ENCODE data around the gene LMO7.
A peak's percentile ranks its signal among the peaks of the same experiment; 100 is the strongest.
"Not testable (repeated sequence)": the region's sequence is repeated elsewhere in the genome, so short reads cannot be mapped to it uniquely, and the experiment has no call there.

LMO7 gene

GRCh38 chr13:75743072-75743471 lies 106.9 kb downstream of the LMO7 start:
- not testable (repeated sequence) for DNase-seq (ENCODE audit: low spot score)

- DNase-seq (ENCODE audit: low spot score): no peak
Measured at GRCh38 chr13:75744127-75744526, 108.0 kb downstream of the LMO7 start.

GRCh38 chr13:75745387-75745786 lies 109.3 kb downstream of the LMO7 start:
- no peak for DNase-seq (ENCODE audit: low spot score)

GRCh38 chr13:75748874-75749273 lies 112.7 kb downstream of the LMO7 start:
- DNase-seq (ENCODE audit: low spot score): no peak

- DNase-seq (ENCODE audit: low spot score): no peak
Measured at GRCh38 chr13:75749407-75749806, 113.3 kb downstream of the LMO7 start.

GRCh38 chr13:75751350-75751749 lies 115.2 kb downstream of the LMO7 start:
- DNase-seq (ENCODE audit: low spot score): no peak

GRCh38 chr13:75752826-75753225 lies 116.7 kb downstream of the LMO7 start:
- DNase-seq (ENCODE audit: low spot score): no peak

- DNase-seq (ENCODE audit: low spot score): no peak
Measured at GRCh38 chr13:75754936-75755335, 118.8 kb downstream of the LMO7 start.

- DNase-seq (ENCODE audit: low spot score): no peak
Measured at GRCh38 chr13:75757336-75757735, 121.2 kb downstream of the LMO7 start.

- DNase-seq (ENCODE audit: low spot score): no peak
Measured at GRCh38 chr13:75759531-75759930, 123.4 kb downstream of the LMO7 start.

GRCh38 chr13:75760131-75761021 lies 124.2 kb downstream of the LMO7 start:
- DNase-seq (ENCODE audit: low spot score): peak; percentile 32

- DNase-seq (ENCODE audit: low spot score): no peak
Measured at GRCh38 chr13:75761369-75761768, 125.2 kb downstream of the LMO7 start.

GRCh38 chr13:75762076-75762937 lies 126.2 kb downstream of the LMO7 start:
- no peak for DNase-seq (ENCODE audit: low spot score)

- no peak for DNase-seq (ENCODE audit: low spot score)
Measured at GRCh38 chr13:75762955-75763354, 126.8 kb downstream of the LMO7 start.

GRCh38 chr13:75763512-75763911 lies 127.4 kb downstream of the LMO7 start:
- DNase-seq (ENCODE audit: low spot score): no peak

- DNase-seq (ENCODE audit: low spot score): no peak
Measured at GRCh38 chr13:75764251-75764925, 128.3 kb downstream of the LMO7 start.

GRCh38 chr13:75764926-75765310 lies 128.8 kb downstream of the LMO7 start:
- no peak for DNase-seq (ENCODE audit: low spot score)

GRCh38 chr13:75766636-75767035 lies 130.5 kb downstream of the LMO7 start:
- DNase-seq (ENCODE audit: low spot score): no peak

GRCh38 chr13:75769141-75769905 lies 133.2 kb downstream of the LMO7 start:
- DNase-seq (ENCODE audit: low spot score): no peak

GRCh38 chr13:75770164-75770563 lies 134.0 kb downstream of the LMO7 start:
- DNase-seq (ENCODE audit: low spot score): no peak

- no peak for DNase-seq (ENCODE audit: low spot score)
Measured at GRCh38 chr13:75770592-75771011, 134.5 kb downstream of the LMO7 start.

GRCh38 chr13:75771226-75771625 lies 135.1 kb downstream of the LMO7 start:
- DNase-seq (ENCODE audit: low spot score): no peak

Measured in germinal center (tissue), 1 donor.